T-helper 22 cell (primary cell): ENCODE data around the gene ARHGAP42.

Source experiments
- DNase-seq: peaks from one replicate; pipeline ENCODE4 v3.0.0-alpha.2; 2020; ENCODE audit warnings: low read depth

Gene ARHGAP42

GRCh38 chr11:100682247-100682969 is 4.7 kb upstream of the ARHGAP42 start:
- DNase-seq = no peak

- no peak for DNase-seq
These were observed 4.0 kb upstream of the ARHGAP42 start for GRCh38 chr11:100683126-100683525.

- no peak for DNase-seq
These were observed 2.7 kb upstream of the ARHGAP42 start for GRCh38 chr11:100684101-100685065.

- DNase-seq = no peak
These were observed 523 bp upstream of the ARHGAP42 start for GRCh38 chr11:100686476-100687053.

- DNase-seq = no peak
These were observed 725 bp downstream of the ARHGAP42 start for GRCh38 chr11:100687630-100688395.

- DNase-seq = no peak
These were observed 2.1 kb downstream of the ARHGAP42 start for GRCh38 chr11:100689141-100689540.

GRCh38 chr11:100691896-100692653 is 5.0 kb downstream of the ARHGAP42 start:
- DNase-seq = no peak

GRCh38 chr11:100695911-100696310 is 8.8 kb downstream of the ARHGAP42 start:
- no peak for DNase-seq

GRCh38 chr11:100703139-100703538 is 16.1 kb downstream of the ARHGAP42 start:
- no peak for DNase-seq

GRCh38 chr11:100703801-100704575 is 16.9 kb downstream of the ARHGAP42 start:
- DNase-seq = no peak

GRCh38 chr11:100705447-100705846 is 18.4 kb downstream of the ARHGAP42 start:
- DNase-seq = no peak

- DNase-seq = no peak
These were observed 19.1 kb downstream of the ARHGAP42 start for GRCh38 chr11:100706179-100706578.

- DNase-seq = no peak
These were observed 22.3 kb downstream of the ARHGAP42 start for GRCh38 chr11:100709233-100709957.

- no peak for DNase-seq
These were observed 24.9 kb downstream of the ARHGAP42 start for GRCh38 chr11:100711984-100712383.

GRCh38 chr11:100712583-100712982 is 25.5 kb downstream of the ARHGAP42 start:
- DNase-seq = no peak

- no peak for DNase-seq
These were observed 28.2 kb downstream of the ARHGAP42 start for GRCh38 chr11:100715165-100715761.

- DNase-seq = no peak
These were observed 29.8 kb downstream of the ARHGAP42 start for GRCh38 chr11:100716838-100717237.

GRCh38 chr11:100719362-100719761 is 32.3 kb downstream of the ARHGAP42 start:
- DNase-seq = no peak

GRCh38 chr11:100719809-100720221 is 32.7 kb downstream of the ARHGAP42 start:
- no peak for DNase-seq
